GM23338 (cell line): ENCODE results near the gene RNF7. TPM values are rescaled to one million over a fixed set of nuclear protein-coding genes. Genes with fewer than 3 reads are reported as not detected.
A peak's percentile ranks its signal among the peaks of the same experiment; 100 is the strongest.

Source experiments
- ATAC-seq: fragments of 200-7000 bp; cut with Tn5 transposase; 3 replicates; pipeline ENCODE4 v1.9.1; 2020
- DNase-seq: peaks from one replicate; pipeline ENCODE4 v3.0.0-alpha.2; 2015; ENCODE audit warnings: low spot score
- H2AFZ ChIP-seq: fragments of 200-600 bp; sonication (generic); 2 replicates; pipeline ENCODE4 v1.8.0; 2016; ENCODE audit warnings: antibody characterized with exemption, mild to moderate bottlenecking, moderate library complexity
- H3F3A ChIP-seq: fragments of 200-600 bp; sonication (generic); replicated peaks from 2 replicates; pipeline ENCODE4 v1.8.0; 2017; ENCODE audit warnings: antibody characterized with exemption, mixed run types, low read depth
- H3K27ac ChIP-seq: fragments of 200-600 bp; sonication (generic); 2 replicates; pipeline ENCODE4 v1.6.1; 2016; ENCODE audit warnings: low read depth
- H3K27me3 ChIP-seq: fragments of 200-600 bp; sonication (generic); 2 replicates; pipeline ENCODE4 v1.8.0; 2016; ENCODE audit warnings: mild to moderate bottlenecking, mixed run types, moderate library complexity; ENCODE audit not compliant: insufficient read depth
- H3K36me3 ChIP-seq: fragments of 200-600 bp; sonication (generic); 2 replicates; pipeline ENCODE4 v1.8.0; 2016; ENCODE audit warnings: mild to moderate bottlenecking; ENCODE audit not compliant: insufficient read depth
- H3K4me1 ChIP-seq: fragments of 200-600 bp; sonication (generic); 2 replicates; pipeline ENCODE4 v1.8.0; 2016; ENCODE audit warnings: mild to moderate bottlenecking, moderate library complexity; ENCODE audit not compliant: insufficient read depth
- H3K4me2 ChIP-seq: fragments of 200-600 bp; sonication (generic); 2 replicates; pipeline ENCODE4 v1.7.1; 2017; ENCODE audit warnings: mixed run types
- H3K4me3 ChIP-seq: fragments of 200-600 bp; sonication (generic); 2 replicates; pipeline ENCODE4 v1.6.1; 2016; ENCODE audit warnings: mixed run types
- H3K79me2 ChIP-seq: fragments of 200-600 bp; sonication (generic); replicated peaks from 2 replicates; pipeline ENCODE4 v1.8.0; 2017; ENCODE audit warnings: mild to moderate bottlenecking; ENCODE audit not compliant: insufficient read depth
- H3K9me2 ChIP-seq: fragments of 200-600 bp; sonication (generic); 2 replicates; pipeline ENCODE4 v1.8.0; 2017; ENCODE audit not compliant: insufficient read depth
- H4K20me1 ChIP-seq: fragments of 200-600 bp; sonication (generic); replicated peaks from 2 replicates; pipeline ENCODE4 v1.8.0; 2017; ENCODE audit warnings: mild to moderate bottlenecking; ENCODE audit not compliant: insufficient read depth
- H3K27ac Mint-ChIP-seq: 2 replicates; pipeline ENCODE4 v1.8.0; 2020; ENCODE audit warnings: inconsistent platforms, mild to moderate bottlenecking, moderate library complexity, mixed read lengths
- H3K27me3 Mint-ChIP-seq: 3 replicates; pipeline ENCODE4 v1.8.0; 2022; ENCODE audit warnings: low read depth, mild to moderate bottlenecking, moderate library complexity, mixed read lengths, inconsistent platforms; ENCODE audit not compliant: insufficient read depth, poor library complexity
- H3K36me3 Mint-ChIP-seq: 3 replicates; pipeline ENCODE4 v1.8.0; 2021; ENCODE audit warnings: low read depth, mild to moderate bottlenecking, inconsistent platforms, moderate library complexity, mixed read lengths
- H3K4me1 Mint-ChIP-seq: 3 replicates; pipeline ENCODE4 v1.8.0; 2020; ENCODE audit warnings: mild to moderate bottlenecking, inconsistent platforms, mixed read lengths
- H3K4me3 Mint-ChIP-seq: 3 replicates; pipeline ENCODE4 v1.8.0; 2021; ENCODE audit warnings: moderate library complexity, mild to moderate bottlenecking, inconsistent platforms, mixed read lengths
- H3K9me3 Mint-ChIP-seq: 3 replicates; pipeline ENCODE4 v1.8.0; 2020; ENCODE audit warnings: moderate library complexity, mild to moderate bottlenecking, inconsistent platforms, mixed read lengths
- CREB1 ChIP-seq: fragments of 250-450 bp; sonication (Bioruptor Pico); IDR thresholded peaks from 2 replicates; pipeline ENCODE4 v1.5.0; 2020; ENCODE audit warnings: low read depth, mild to moderate bottlenecking, moderate library complexity
- CTCF ChIP-seq, 2 experiments: fragments of 200-600 bp in 1 of 2; sonication (generic) in 1 of 2; conservative IDR thresholded peaks; 2 replicates each; pipeline versions ENCODE4 v1.5.1 to v1.6.1; 2016 to 2017; ENCODE audit warnings: antibody characterized with exemption in 2 of 2, low read depth in 2 of 2, mild to moderate bottlenecking in 2 of 2, moderate library complexity in 1 of 2
- ETS1 ChIP-seq: IDR thresholded peaks from 2 replicates; pipeline ENCODE4 v1.6.1; 2016; ENCODE audit warnings: antibody characterized with exemption
- EZH2 ChIP-seq: fragments of 200-600 bp; sonication (generic); IDR thresholded peaks from one replicate; pipeline ENCODE4 v1.8.0; 2017; ENCODE audit warnings: antibody characterized with exemption, mild to moderate bottlenecking, low read depth; ENCODE audit not compliant: unreplicated experiment
- EZH2phosphoT487 ChIP-seq: fragments of 200-600 bp; sonication (generic); IDR thresholded peaks from one replicate; pipeline ENCODE4 v1.8.1; 2018; ENCODE audit warnings: antibody characterized with exemption; ENCODE audit not compliant: unreplicated experiment
- JUNB ChIP-seq: IDR thresholded peaks from one replicate; pipeline ENCODE4 v1.6.1; 2016; ENCODE audit warnings: antibody characterized with exemption; ENCODE audit not compliant: unreplicated experiment
- NANOG ChIP-seq: IDR thresholded peaks from 2 replicates; pipeline ENCODE4 v1.6.1; 2016; ENCODE audit warnings: antibody characterized with exemption, borderline replicate concordance
- POLR2AphosphoS5 ChIP-seq: IDR thresholded peaks from 2 replicates; pipeline ENCODE4 v1.6.1; 2016; ENCODE audit warnings: antibody characterized with exemption, low read depth
- REST ChIP-seq: IDR thresholded peaks from one replicate; pipeline ENCODE4 v1.6.1; 2018; ENCODE audit warnings: antibody characterized with exemption; ENCODE audit not compliant: unreplicated experiment
- STAT1 ChIP-seq: IDR thresholded peaks from one replicate; pipeline ENCODE4 v1.6.1; 2016; ENCODE audit warnings: antibody characterized with exemption; ENCODE audit not compliant: unreplicated experiment
- ZNF114 ChIP-seq: fragments of 250-450 bp; sonication (Bioruptor Pico); IDR thresholded peaks from 2 replicates; pipeline ENCODE4 v1.5.0; 2020; ENCODE audit warnings: mild to moderate bottlenecking, moderate library complexity
- ZNF331 ChIP-seq: fragments of 250-450 bp; sonication (Bioruptor Pico); IDR thresholded peaks from 2 replicates; pipeline ENCODE4 v1.5.0; 2020; ENCODE audit warnings: low read depth, mild to moderate bottlenecking, moderate library complexity
- polyA plus RNA-seq: library from polyadenylated mRNA; unstranded; fragments of >200 nt; fragmentation: Nextera tagmentation; extraction: Ambion mirVana; gene quantifications from 2 replicates; pipeline ENCODE4 v1.2.1, GENCODE V29; 2016
- total RNA-seq: library from RNA; depleted of rRNA; stranded (reverse); fragments of >200 nt; shearing (Covaris generic); gene quantifications from 2 replicates; pipeline ENCODE4 v1.2.3, GENCODE V29; 2014
- TF ChIP-seq, protein P1 (sequence below): fragments of 250-450 bp; sonication (Bioruptor Pico); IDR thresholded peaks from 2 replicates; pipeline ENCODE4 v1.5.0; 2020; ENCODE audit warnings: mild to moderate bottlenecking, moderate library complexity

The RNF7 gene
- total and polyA plus RNA-seq, 2 experiments from 2014 or later, result 156 to 254 TPM

DNA sequence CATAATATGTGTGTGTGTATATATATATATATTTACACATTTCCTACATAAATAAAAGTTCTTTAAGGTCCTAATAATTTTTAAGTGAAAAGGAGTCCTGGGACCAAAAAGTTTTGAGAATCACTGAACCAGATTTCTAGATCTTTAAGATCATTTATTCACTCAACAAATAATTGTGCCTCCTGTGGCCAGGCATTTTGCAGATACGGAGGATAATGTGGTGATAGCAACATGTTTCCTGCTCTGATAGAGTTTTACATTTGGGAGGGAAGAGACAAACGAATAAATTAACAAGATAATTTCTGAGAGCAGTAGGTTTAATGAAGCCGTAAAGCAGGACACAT is 448 bp upstream of the RNF7 start:
- H3K79me2 ChIP-seq, result peaks cover 43% of the 10 kb centered on the region
- peaks cover 13% of the 10 kb centered on the region for H3K27me3 Mint-ChIP-seq
- H3K27ac ChIP-seq, result no peak overlapping the region
- H3K9me2 ChIP-seq, result no peaks in the 10 kb centered on the region
- H3K27ac Mint-ChIP-seq, result peak overlapping the region; percentile 88
- H3K36me3 Mint-ChIP-seq, result peaks cover 7% of the 10 kb centered on the region
- peaks cover 10% of the 10 kb centered on the region for H3K4me1 ChIP-seq
- DNase-seq (no peak), ATAC-seq (no peak)
- no peaks in the 10 kb centered on the region for H3K27me3 ChIP-seq
- peaks cover 5% of the 10 kb centered on the region; the same call in 1 of the 2 replicates for H4K20me1 ChIP-seq
- H3K4me3 ChIP-seq, result peak overlapping the region; percentile 92
- TF ChIP-seq EZH2 (no peak), POLR2AphosphoS5 (no peak), REST (no peak), NANOG (no peak), ZNF331 (CRISPR knock-in tag) (no peak), ZNF114 (CRISPR knock-in tag) (no peak), CTCF (conservative IDR thresholded peaks at IDR 0.05; ENCODE audit: low read depth in 2 of 2) (no peak), CREB1 (CRISPR knock-in tag) (no peak), EZH2phosphoT487 (no peak), STAT1 (no peak), ETS1 (no peak), JUNB (no peak)
- TF ChIP-seq, protein P1, sequence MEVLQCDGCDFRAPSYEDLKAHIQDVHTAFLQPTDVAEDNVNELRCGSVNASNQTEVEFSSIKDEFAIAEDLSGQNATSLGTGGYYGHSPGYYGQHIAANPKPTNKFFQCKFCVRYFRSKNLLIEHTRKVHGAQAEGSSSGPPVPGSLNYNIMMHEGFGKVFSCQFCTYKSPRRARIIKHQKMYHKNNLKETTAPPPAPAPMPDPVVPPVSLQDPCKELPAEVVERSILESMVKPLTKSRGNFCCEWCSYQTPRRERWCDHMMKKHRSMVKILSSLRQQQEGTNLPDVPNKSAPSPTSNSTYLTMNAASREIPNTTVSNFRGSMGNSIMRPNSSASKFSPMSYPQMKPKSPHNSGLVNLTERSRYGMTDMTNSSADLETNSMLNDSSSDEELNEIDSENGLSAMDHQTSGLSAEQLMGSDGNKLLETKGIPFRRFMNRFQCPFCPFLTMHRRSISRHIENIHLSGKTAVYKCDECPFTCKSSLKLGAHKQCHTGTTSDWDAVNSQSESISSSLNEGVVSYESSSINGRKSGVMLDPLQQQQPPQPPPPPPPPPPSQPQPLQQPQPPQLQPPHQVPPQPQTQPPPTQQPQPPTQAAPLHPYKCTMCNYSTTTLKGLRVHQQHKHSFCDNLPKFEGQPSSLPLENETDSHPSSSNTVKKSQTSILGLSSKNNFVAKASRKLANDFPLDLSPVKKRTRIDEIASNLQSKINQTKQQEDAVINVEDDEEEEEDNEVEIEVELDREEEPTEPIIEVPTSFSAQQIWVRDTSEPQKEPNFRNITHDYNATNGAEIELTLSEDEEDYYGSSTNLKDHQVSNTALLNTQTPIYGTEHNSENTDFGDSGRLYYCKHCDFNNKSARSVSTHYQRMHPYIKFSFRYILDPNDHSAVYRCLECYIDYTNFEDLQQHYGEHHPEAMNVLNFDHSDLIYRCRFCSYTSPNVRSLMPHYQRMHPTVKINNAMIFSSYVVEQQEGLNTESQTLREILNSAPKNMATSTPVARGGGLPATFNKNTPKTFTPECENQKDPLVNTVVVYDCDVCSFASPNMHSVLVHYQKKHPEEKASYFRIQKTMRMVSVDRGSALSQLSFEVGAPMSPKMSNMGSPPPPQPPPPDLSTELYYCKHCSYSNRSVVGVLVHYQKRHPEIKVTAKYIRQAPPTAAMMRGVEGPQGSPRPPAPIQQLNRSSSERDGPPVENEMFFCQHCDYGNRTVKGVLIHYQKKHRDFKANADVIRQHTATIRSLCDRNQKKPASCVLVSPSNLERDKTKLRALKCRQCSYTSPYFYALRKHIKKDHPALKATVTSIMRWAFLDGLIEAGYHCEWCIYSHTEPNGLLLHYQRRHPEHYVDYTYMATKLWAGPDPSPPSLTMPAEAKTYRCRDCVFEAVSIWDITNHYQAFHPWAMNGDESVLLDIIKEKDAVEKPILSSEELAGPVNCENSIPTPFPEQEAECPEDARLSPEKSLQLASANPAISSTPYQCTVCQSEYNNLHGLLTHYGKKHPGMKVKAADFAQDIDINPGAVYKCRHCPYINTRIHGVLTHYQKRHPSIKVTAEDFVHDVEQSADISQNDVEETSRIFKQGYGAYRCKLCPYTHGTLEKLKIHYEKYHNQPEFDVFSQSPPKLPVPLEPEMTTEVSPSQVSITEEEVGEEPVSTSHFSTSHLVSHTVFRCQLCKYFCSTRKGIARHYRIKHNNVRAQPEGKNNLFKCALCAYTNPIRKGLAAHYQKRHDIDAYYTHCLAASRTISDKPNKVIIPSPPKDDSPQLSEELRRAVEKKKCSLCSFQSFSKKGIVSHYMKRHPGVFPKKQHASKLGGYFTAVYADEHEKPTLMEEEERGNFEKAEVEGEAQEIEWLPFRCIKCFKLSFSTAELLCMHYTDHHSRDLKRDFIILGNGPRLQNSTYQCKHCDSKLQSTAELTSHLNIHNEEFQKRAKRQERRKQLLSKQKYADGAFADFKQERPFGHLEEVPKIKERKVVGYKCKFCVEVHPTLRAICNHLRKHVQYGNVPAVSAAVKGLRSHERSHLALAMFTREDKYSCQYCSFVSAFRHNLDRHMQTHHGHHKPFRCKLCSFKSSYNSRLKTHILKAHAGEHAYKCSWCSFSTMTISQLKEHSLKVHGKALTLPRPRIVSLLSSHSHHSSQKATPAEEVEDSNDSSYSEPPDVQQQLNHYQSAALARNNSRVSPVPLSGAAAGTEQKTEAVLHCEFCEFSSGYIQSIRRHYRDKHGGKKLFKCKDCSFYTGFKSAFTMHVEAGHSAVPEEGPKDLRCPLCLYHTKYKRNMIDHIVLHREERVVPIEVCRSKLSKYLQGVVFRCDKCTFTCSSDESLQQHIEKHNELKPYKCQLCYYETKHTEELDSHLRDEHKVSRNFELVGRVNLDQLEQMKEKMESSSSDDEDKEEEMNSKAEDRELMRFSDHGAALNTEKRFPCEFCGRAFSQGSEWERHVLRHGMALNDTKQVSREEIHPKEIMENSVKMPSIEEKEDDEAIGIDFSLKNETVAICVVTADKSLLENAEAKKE (CRISPR knock-in tag), result no peak
- peak overlapping the region; percentile 72 for H3K4me2 ChIP-seq
- H3K36me3 ChIP-seq, result no peaks in the 10 kb centered on the region
- H3K9me3 Mint-ChIP-seq, result no peaks in the 10 kb centered on the region
- H3K4me1 Mint-ChIP-seq, result peaks cover 12% of the 10 kb centered on the region
- peak overlapping the region; percentile 94 for H3K4me3 Mint-ChIP-seq
- H2AFZ ChIP-seq, result peak overlapping the region; percentile 24; the same call in 1 of the 2 replicates
- no peaks in the 10 kb centered on the region for H3F3A ChIP-seq
